NT2/D1 (cell line): ENCODE measurements around the gene FAM186B.

ENCODE experiments used
- SUZ12 ChIP-seq: IDR thresholded peaks from 2 replicates; pipeline ENCODE4 v1.6.1; 2011; ENCODE audit not compliant: insufficient read length, insufficient read depth; ENCODE audit errors: extremely low read depth
- YY1 ChIP-seq: IDR thresholded peaks from 2 replicates; pipeline ENCODE4 v1.6.1; 2011; ENCODE audit not compliant: insufficient read length, insufficient read depth

GRCh38 chr12:49588721-49589516 is 16.5 kb downstream of the FAM186B start:
- TF ChIP-seq SUZ12, result no peak
- TF ChIP-seq YY1, result no peak
